Measurements from ENCODE around the gene PTPN1. TPM values are rescaled to one million over a fixed set of nuclear protein-coding genes. Genes with fewer than 3 reads are reported as not detected.
"Not testable (repeated sequence)": the region's sequence is repeated elsewhere in the genome, so short reads cannot be mapped to it uniquely, and the experiment has no call there.

Gene PTPN1
- total RNA-seq, 1 donor from 2014 or later, result 30.3 TPM

DNA sequence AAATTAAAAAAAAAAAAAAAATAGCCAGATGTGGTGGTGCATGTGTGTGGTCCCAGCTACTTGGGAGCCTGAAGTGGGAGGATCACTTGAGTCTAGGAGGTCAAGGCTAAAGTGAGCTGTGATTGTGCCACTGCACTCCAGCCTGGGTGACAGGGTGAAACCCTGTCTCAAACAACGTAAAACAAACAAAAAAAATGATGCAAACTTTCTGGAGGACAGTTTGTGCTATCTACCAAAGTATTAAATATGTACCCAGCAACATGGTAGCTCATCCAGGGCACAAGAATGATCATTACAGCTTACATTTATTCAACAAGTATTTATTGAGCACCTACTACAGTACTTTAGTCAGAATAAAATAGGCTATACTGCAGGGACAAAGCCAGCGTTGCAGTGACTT is 40.4 kb upstream of the PTPN1 start:
- no peaks in the 10 kb centered on the region for H3K9me3 Mint-ChIP-seq (ENCODE audit: low read depth)
- peaks cover 3% of the 10 kb centered on the region for H3K4me1 Mint-ChIP-seq (ENCODE audit: low read depth)
- H3K36me3 Mint-ChIP-seq (ENCODE audit: low read depth), result no peaks in the 10 kb centered on the region
- no peaks in the 10 kb centered on the region for H3K27me3 Mint-ChIP-seq (ENCODE audit: low read depth)
- H3K27ac Mint-ChIP-seq (ENCODE audit: unreplicated experiment), result no peak overlapping the region
- no peak for TF ChIP-seq CTCF (IDR thresholded peaks at IDR 0.05)
- no peak for DNase-seq (ENCODE audit: low spot score)
- H3K4me3 Mint-ChIP-seq (ENCODE audit: unreplicated experiment), result no peak overlapping the region

DNA sequence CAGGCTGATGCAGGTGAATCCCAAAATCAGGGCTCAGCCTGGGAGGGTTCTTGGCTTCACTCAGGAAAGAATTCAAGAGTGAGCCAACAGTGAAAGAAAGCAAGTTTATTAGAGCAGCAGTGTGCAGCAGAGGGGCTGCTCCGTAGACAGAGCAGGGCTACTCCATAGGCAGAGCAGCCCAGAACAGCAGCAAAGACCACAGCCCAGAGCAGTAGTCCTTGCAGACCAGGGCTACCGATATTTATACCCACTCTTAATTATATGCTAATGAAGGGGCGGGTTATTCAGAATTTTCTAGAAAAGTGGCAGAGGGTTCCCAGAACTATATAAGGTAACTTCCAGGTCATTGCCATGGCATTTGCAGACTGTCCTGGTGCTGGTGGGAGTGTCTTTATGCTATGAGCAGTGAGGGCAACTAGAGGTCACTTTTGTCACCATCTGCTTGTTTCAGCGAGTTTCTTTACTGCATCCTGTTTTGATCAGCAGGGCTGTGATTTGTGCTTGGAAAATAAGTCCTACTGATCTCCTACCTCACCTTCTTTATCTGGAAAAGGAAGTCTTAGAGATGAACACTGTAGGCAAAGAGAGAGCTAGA is 39.8 kb upstream of the PTPN1 start:
- Mint-ChIP-seq H3K36me3 (ENCODE audit: low read depth) (no peaks in the 10 kb centered on the region), H3K27me3 (ENCODE audit: low read depth) (no peaks in the 10 kb centered on the region), H3K4me3 (ENCODE audit: unreplicated experiment) (no peak overlapping the region), H3K9me3 (ENCODE audit: low read depth) (no peaks in the 10 kb centered on the region), H3K4me1 (ENCODE audit: low read depth) (peaks cover 3% of the 10 kb centered on the region), H3K27ac (ENCODE audit: unreplicated experiment) (no peak overlapping the region)
- no peak for DNase-seq (ENCODE audit: low spot score)
- no peak for TF ChIP-seq CTCF (IDR thresholded peaks at IDR 0.05)

GRCh38 chr20:50471231-50471630 is 39.0 kb upstream of the PTPN1 start:
- Mint-ChIP-seq H3K27ac (ENCODE audit: unreplicated experiment) (no peak overlapping the region), H3K36me3 (ENCODE audit: low read depth) (no peaks in the 10 kb centered on the region), H3K4me1 (ENCODE audit: low read depth) (peaks cover 3% of the 10 kb centered on the region), H3K27me3 (ENCODE audit: low read depth) (no peaks in the 10 kb centered on the region), H3K4me3 (ENCODE audit: unreplicated experiment) (no peak overlapping the region), H3K9me3 (ENCODE audit: low read depth) (no peaks in the 10 kb centered on the region)
- TF ChIP-seq CTCF (IDR thresholded peaks at IDR 0.05), result no peak
- DNase-seq (ENCODE audit: low spot score), result no peak

DNA sequence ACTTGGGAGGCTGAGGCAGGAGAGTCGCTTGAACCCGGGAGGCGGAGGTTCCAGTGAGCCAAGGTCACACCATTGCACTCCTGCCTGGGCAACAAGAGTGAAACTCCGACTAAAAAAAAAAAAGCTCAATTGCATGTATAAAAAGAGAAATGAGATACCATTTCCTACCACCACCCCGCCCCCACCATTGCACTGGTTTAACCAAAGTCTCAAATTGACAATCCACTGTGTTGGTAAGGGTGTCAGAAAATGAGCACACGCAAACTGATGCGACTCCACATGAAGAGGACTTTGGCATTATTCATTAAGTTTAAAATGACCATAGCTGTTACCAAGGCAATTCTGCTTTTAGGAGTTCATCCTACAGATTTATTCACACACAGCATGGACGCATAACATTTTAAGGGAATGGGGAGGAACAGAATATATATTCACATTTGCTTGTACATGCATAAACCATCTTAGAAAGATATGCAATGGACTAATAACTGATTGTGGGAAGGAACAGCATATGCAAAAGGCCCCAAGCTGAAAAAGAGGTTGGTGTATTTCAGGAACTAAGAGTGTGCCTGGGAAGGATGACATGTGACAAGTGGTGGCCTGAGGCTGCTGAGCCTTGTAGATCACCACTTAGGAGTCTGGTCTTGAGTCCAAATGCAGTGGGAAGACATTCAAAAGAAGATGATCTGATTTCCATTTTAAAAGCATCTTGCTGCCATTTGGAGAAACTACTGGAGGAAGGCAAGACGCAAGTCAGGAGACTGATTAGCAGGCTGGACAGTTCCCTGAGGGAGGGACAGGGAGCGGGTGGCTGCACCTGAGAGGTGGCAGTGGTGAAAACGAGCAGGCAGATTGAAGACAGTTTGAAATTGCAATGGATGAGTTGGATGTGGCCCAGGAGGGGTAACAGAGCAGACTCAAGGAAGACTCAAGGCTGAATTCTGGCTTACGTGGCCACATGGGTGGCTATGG is 37.2 kb upstream of the PTPN1 start:
- no peak overlapping the region for H3K27ac Mint-ChIP-seq (ENCODE audit: unreplicated experiment)
- no peaks in the 10 kb centered on the region for H3K27me3 Mint-ChIP-seq (ENCODE audit: low read depth)
- peaks cover 3% of the 10 kb centered on the region for H3K4me1 Mint-ChIP-seq (ENCODE audit: low read depth)
- no peaks in the 10 kb centered on the region for H3K9me3 Mint-ChIP-seq (ENCODE audit: low read depth)
- no peaks in the 10 kb centered on the region for H3K36me3 Mint-ChIP-seq (ENCODE audit: low read depth)
- DNase-seq (ENCODE audit: low spot score), result no peak
- no peak overlapping the region for H3K4me3 Mint-ChIP-seq (ENCODE audit: unreplicated experiment)
- TF ChIP-seq CTCF (IDR thresholded peaks at IDR 0.05), result no peak

GRCh38 chr20:50474356-50474755 is 35.8 kb upstream of the PTPN1 start:
- H3K4me1 Mint-ChIP-seq (ENCODE audit: low read depth); DNase-seq (ENCODE audit: low spot score); H3K36me3 Mint-ChIP-seq (ENCODE audit: low read depth); H3K4me3 Mint-ChIP-seq (ENCODE audit: unreplicated experiment); H3K9me3 Mint-ChIP-seq (ENCODE audit: low read depth); H3K27ac Mint-ChIP-seq (ENCODE audit: unreplicated experiment); H3K27me3 Mint-ChIP-seq (ENCODE audit: low read depth): not testable (repeated sequence)

All from chondrocyte (in vitro differentiated cells).